Body of pancreas (tissue), 4 donors: ENCODE results near the gene TCP10L.

Source experiments
- POLR2A ChIP-seq, 3 donors: fragments of 450-650 bp; IDR thresholded peaks; one replicate each; pipeline ENCODE4 v1.6.1; 2016; ENCODE audit warnings: antibody characterized with exemption in 3 of 3, mild to moderate bottlenecking in 2 of 3
- TF ChIP-seq, protein P1 (sequence below), 7 experiments: fragments of 450-650 bp in 4 of 7; fragments of 200-600 bp in 3 of 7; sonication (generic) in 3 of 7; IDR thresholded peaks; one replicate each; pipeline ENCODE4 v1.5.1; 2016 to 2019; ENCODE audit warnings: antibody characterized with exemption in 7 of 7

DNA sequence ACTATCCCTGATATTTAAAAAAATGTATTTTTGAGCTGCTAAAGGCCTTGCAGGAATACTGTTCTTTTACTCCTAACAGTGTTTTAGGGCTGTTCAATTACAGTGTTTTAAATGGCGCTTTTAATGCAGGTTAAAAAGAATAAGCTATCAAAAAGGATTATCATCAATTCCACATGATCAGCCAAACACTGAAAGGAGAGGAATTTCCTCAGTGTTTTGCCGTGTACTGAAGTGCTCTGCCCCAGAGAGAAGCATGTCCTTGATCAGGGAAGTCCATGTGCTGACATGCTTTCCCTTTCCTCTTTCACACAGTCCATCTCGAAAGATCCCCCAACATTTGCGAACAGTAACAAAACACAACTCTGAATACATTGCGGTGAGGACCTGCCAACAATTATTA, 23.5 kb upstream of the TCP10L start:
- TF ChIP-seq, protein P1, sequence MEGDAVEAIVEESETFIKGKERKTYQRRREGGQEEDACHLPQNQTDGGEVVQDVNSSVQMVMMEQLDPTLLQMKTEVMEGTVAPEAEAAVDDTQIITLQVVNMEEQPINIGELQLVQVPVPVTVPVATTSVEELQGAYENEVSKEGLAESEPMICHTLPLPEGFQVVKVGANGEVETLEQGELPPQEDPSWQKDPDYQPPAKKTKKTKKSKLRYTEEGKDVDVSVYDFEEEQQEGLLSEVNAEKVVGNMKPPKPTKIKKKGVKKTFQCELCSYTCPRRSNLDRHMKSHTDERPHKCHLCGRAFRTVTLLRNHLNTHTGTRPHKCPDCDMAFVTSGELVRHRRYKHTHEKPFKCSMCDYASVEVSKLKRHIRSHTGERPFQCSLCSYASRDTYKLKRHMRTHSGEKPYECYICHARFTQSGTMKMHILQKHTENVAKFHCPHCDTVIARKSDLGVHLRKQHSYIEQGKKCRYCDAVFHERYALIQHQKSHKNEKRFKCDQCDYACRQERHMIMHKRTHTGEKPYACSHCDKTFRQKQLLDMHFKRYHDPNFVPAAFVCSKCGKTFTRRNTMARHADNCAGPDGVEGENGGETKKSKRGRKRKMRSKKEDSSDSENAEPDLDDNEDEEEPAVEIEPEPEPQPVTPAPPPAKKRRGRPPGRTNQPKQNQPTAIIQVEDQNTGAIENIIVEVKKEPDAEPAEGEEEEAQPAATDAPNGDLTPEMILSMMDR (IDR thresholded peaks at IDR 0.05), result no peak
- no peak for TF ChIP-seq POLR2A (IDR thresholded peaks at IDR 0.05)
